Peyer's patch (tissue), 4 donors: ENCODE data around the gene ALPK1. TPM values are rescaled to one million over a fixed set of nuclear protein-coding genes. Genes with fewer than 3 reads are reported as not detected.

Source experiments
- DNase-seq, 3 donors: peaks; one replicate each; pipeline ENCODE4 v3.0.0-alpha.2; 2017 to 2019
- H3K27ac ChIP-seq, 4 donors: fragments of 200-600 bp; sonication (generic); one replicate each; pipeline ENCODE4 v1.5.1; 2016 to 2019
- H3K27me3 ChIP-seq, 2 donors: fragments of 200-600 bp; sonication (generic); one replicate each; pipeline ENCODE4 v1.5.1; 2019
- H3K36me3 ChIP-seq, 3 donors: fragments of 200-600 bp; sonication (generic); one replicate each; pipeline ENCODE4 v1.5.1; 2016 to 2019
- H3K4me1 ChIP-seq, 4 donors: fragments of 200-600 bp; sonication (generic); one replicate each; pipeline ENCODE4 v1.5.1; 2016 to 2019
- H3K4me3 ChIP-seq, 4 donors: fragments of 200-600 bp; sonication (generic); 1 replicate in 3 of 4; 2 replicates in 1 of 4; pipeline ENCODE4 v1.5.1; 2016 to 2019; ENCODE audit warnings: mild to moderate bottlenecking in 1 of 4
- H3K9me3 ChIP-seq, 4 donors: fragments of 200-600 bp; sonication (generic); one replicate each; pipeline ENCODE4 v1.5.1; 2016 to 2019; ENCODE audit warnings: mild to moderate bottlenecking in 1 of 4
- POLR2A ChIP-seq, 2 donors: fragments of 450-650 bp; IDR thresholded peaks; one replicate each; pipeline ENCODE4 v1.5.1; 2017; ENCODE audit warnings: antibody characterized with exemption in 2 of 2, mild to moderate bottlenecking in 2 of 2, moderate library complexity in 2 of 2
- total RNA-seq, 4 donors: library from RNA; depleted of rRNA; stranded (reverse); fragments of >200 nt; gene quantifications; one replicate each; pipeline ENCODE4 v1.1.0, GENCODE V29; 2016
- TF ChIP-seq, protein P1 (sequence below), 6 experiments: fragments of 450-650 bp in 4 of 6; fragments of 200-600 bp in 2 of 6; sonication (generic) in 1 of 6; IDR thresholded peaks; one replicate each; pipeline ENCODE4 v1.5.1; 2017 to 2019; ENCODE audit warnings: antibody characterized with exemption in 6 of 6, mild to moderate bottlenecking in 3 of 6, moderate library complexity in 1 of 6

Gene ALPK1
- total RNA-seq, 4 donors from 2014 or later: 32.0 to 37.0 (median 36.2) TPM

DNA sequence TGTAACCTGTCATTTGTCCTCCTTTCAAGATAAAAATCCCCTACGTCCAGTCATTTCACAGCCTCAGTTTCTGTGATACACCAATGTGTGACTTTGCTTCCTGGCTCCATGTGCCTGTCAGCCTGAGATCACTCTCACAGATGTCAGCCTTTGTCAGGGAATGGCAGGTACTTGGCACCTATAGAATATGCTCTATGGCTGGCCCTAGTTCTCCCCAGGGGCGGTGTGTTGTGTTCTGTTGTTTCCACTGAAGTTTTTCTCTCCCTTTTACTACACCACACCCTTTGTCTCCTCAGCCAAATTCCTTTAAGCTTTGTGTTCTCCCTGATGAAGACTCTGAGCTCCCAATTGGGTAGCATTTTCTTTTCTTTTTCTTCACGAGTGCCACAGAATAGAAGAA, 81.7 kb downstream of the ALPK1 start:
- TF ChIP-seq POLR2A (IDR thresholded peaks at IDR 0.05): no peak
- TF ChIP-seq, protein P1, sequence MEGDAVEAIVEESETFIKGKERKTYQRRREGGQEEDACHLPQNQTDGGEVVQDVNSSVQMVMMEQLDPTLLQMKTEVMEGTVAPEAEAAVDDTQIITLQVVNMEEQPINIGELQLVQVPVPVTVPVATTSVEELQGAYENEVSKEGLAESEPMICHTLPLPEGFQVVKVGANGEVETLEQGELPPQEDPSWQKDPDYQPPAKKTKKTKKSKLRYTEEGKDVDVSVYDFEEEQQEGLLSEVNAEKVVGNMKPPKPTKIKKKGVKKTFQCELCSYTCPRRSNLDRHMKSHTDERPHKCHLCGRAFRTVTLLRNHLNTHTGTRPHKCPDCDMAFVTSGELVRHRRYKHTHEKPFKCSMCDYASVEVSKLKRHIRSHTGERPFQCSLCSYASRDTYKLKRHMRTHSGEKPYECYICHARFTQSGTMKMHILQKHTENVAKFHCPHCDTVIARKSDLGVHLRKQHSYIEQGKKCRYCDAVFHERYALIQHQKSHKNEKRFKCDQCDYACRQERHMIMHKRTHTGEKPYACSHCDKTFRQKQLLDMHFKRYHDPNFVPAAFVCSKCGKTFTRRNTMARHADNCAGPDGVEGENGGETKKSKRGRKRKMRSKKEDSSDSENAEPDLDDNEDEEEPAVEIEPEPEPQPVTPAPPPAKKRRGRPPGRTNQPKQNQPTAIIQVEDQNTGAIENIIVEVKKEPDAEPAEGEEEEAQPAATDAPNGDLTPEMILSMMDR (IDR thresholded peaks at IDR 0.05): no peak
- Histone ChIP-seq H3K4me1 (no peaks in the 10 kb centered on the region), H3K9me3 (no peaks in the 10 kb centered on the region), H3K27ac (no peak overlapping the region), H3K27me3 (no peaks in the 10 kb centered on the region), H3K36me3 (peaks cover 0 to 30% (median 0%) of the 10 kb centered on the region in 3 donors), H3K4me3 (no peak overlapping the region)
- DNase-seq: no peak

DNA sequence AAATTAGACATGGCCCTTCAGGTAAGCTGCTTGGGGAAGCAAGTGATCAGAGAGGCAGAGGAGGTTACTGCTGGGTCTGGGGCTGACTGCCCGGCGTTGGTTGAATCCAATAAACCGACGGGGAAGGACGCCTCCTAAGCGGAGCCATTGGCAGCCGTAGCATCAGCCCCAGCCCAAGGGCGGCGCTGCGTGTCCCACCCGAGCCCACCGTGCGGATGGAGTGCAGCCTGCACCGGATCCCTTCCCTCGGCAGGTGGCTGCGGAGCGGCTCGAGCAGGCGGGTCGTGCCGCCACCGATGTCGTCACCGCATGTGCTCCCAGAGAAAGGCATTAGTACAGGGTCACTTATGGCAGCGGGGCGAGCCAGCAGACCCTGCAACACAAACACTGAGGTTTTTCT, 82.1 kb downstream of the ALPK1 start:
- no peaks in the 10 kb centered on the region for H3K27me3 ChIP-seq
- no peaks in the 10 kb centered on the region for H3K9me3 ChIP-seq
- H3K36me3 ChIP-seq: peaks cover 0 to 30% (median 0%) of the 10 kb centered on the region in 3 donors
- TF ChIP-seq, protein P1 (IDR thresholded peaks at IDR 0.05): no peak
- TF ChIP-seq POLR2A (IDR thresholded peaks at IDR 0.05): no peak
- no peak overlapping the region for H3K27ac ChIP-seq
- no peak for DNase-seq
- no peaks in the 10 kb centered on the region for H3K4me1 ChIP-seq
- no peak overlapping the region for H3K4me3 ChIP-seq

DNA sequence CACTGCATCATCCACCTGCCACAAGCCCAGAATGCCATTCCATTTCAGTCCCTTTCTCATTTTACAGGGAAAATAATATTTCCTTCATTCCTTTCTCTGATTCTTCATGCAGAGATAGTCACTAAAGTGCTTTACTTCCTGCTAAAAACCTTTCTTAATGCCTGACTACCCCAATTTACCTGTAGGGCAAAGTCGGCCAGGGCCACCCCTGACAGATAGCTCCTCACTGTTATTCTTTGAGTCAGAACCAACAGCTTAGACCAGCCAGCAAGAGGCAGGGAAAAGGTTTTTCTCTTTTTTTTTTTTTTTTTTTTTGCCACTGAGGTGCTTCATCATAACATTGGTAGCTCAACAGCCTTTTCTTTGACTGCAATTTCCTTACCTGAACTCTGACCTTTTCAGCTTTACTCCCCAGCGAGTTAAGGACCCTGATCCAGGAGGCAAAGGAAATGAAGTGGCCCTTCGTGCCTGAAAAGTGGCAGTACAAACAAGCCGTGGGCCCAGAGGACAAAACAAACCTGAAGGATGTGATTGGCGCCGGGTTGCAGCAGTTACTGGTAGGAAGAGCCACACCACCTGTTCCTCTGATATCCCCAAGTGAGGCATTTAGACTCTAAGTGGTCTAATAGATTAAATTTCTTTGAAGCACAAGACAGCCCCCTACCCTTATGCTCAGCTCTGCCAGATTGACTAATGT, 85.0 kb downstream of the ALPK1 start:
- no peak for DNase-seq
- no peaks in the 10 kb centered on the region for H3K4me1 ChIP-seq
- TF ChIP-seq POLR2A (IDR thresholded peaks at IDR 0.05): no peak
- TF ChIP-seq, protein P1 (IDR thresholded peaks at IDR 0.05): no peak
- H3K9me3 ChIP-seq: no peaks in the 10 kb centered on the region
- no peak overlapping the region for H3K27ac ChIP-seq
- no peaks in the 10 kb centered on the region for H3K27me3 ChIP-seq
- peaks cover 0 to 30% (median 0%) of the 10 kb centered on the region in 3 donors for H3K36me3 ChIP-seq
- H3K4me3 ChIP-seq: no peak overlapping the region

DNA sequence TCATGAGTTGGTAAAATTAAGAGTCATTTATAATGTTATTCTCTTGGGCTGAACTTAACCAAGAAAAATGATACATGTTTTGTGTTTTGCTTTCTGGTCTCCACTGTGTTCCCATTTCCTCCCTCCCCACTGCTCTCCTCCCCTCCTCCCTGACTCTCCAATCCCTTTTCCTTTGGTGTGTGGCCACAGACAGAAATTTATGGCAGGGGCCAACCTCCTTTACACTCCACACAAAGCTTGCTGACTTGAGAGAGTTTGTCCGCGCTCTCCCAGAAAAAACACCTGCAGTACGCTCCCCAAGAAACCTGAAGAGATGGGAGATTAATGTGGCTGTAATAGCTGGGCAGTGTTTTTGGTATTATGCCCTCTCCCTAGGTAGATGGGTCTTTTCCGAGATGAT, 88.9 kb downstream of the ALPK1 start:
- Histone ChIP-seq H3K4me1 (no peaks in the 10 kb centered on the region), H3K36me3 (peaks cover 0 to 13% (median 0%) of the 10 kb centered on the region in 3 donors)

DNA sequence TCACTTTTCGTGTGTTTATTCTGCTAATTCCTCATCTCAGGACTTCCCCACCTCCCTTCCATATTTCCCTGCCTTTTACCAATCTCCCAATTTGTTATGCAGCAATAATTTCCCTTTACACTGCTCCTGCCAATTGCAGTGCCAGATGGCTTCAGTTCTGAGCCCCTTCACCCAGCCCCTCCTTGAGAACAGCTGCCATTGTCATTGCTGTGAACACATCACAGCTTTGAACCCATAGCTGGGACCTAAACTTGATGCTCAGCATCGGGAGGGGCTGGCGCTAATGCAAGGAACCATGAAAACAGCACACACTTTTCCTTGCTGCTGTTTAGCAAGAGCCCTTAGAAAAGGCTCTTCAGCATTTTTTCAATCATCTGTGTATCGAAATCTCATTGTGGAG, 104.9 kb downstream of the ALPK1 start:
- Histone ChIP-seq H3K4me3 (no peak overlapping the region), H3K27ac (no peak overlapping the region), H3K4me1 (no peaks in the 10 kb centered on the region), H3K36me3 (no peaks in the 10 kb centered on the region), H3K27me3 (no peaks in the 10 kb centered on the region), H3K9me3 (no peaks in the 10 kb centered on the region)
- TF ChIP-seq, protein P1 (IDR thresholded peaks at IDR 0.05): no peak
- TF ChIP-seq POLR2A (IDR thresholded peaks at IDR 0.05): no peak
- no peak for DNase-seq

More for the DNA sequence above, 88.9 kb downstream of the ALPK1 start:
- Histone ChIP-seq H3K9me3 (no peaks in the 10 kb centered on the region), H3K27ac (no peak overlapping the region), H3K4me3 (no peak overlapping the region), H3K27me3 (no peaks in the 10 kb centered on the region)
- no peak for DNase-seq
- TF ChIP-seq, protein P1 (IDR thresholded peaks at IDR 0.05): no peak
- TF ChIP-seq POLR2A (IDR thresholded peaks at IDR 0.05): no peak
